ENCODE measurements around the gene PCSK5.
"Not testable (repeated sequence)": the region's sequence is repeated elsewhere in the genome, so short reads cannot be mapped to it uniquely, and the experiment has no call there.

The PCSK5 gene

DNA sequence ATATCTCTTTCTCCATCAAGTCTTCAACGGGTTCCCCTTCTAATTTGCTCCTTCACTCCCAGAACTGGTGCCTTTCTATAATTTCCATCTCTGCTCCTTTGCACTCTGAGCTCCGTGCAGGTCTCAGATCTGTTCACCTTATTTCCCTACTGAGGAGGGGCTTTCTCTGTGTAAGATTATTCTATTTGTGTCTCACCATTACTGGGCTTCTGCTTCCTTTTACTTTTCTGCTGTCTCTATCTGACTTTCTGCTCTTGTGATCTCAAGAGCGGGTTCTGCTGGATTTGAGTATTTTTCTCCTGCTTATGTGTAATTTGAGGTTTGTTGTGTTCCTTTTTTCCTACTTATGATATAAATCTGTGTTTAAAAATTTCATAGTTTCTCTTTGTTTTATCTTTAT, 117.5 kb downstream of the PCSK5 start:
- no peak for DNase-seq (ENCODE audit: low spot score)

DNA sequence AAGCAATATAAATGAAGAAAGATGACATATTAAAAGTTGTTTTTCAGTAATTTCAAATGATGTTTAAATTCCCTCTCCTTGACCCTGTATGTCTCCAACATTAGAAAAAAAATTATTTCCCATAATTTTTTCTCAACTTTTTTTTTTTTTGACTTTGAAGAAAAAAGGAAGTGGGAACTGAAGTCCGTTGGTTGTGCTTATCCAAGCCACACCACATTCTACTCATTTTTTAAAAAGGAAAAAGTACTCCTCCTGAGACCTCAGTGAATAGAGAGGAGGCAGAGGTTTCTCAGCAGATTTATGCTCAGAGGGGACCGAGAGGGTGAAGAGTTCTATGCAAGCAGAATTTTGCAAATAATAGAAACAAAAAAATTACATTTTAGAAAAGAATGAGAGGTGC, 123.3 kb downstream of the PCSK5 start:
- no peak for DNase-seq (ENCODE audit: low spot score)

DNA sequence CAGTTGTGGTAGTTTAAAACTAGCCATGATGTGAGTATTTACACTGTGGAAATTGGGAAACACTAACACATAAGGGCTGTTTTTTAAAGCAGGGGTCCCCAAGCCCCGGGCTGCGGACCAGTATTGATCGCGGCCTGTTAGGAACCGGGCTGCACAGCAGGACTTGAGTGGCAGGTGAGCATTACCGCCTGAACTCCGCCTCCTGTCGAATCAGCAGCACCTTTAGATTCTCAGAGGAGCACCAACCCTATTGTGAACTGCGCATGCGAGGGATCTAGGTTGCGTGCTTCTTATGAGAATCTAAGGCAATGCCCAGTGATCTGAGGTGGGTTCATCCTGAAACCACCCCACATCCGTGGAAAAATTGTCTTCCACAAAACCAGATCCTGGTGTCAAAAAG, 127.8 kb downstream of the PCSK5 start:
- DNase-seq (ENCODE audit: low spot score): peak; percentile 18

DNA sequence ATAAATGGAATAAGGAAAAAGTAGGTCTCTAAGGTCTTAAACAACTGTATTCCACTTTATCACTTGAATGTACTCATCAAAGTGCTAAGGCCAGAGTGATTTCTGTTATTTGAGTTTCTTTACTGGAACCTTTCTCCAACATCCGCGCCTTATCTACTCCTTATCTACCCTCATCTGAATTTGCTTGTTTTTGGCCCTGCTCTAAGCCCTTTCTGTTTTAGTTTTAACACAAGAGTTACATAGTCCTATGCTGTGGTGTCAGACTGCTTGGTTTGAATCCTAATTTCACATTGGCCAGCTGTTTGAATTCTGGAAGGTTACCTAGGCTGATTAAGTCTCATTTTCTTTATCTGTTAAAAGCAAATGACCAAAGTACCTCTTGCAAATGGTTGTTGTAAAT, 128.3 kb downstream of the PCSK5 start:
- DNase-seq (ENCODE audit: low spot score): peak; percentile 10

DNA sequence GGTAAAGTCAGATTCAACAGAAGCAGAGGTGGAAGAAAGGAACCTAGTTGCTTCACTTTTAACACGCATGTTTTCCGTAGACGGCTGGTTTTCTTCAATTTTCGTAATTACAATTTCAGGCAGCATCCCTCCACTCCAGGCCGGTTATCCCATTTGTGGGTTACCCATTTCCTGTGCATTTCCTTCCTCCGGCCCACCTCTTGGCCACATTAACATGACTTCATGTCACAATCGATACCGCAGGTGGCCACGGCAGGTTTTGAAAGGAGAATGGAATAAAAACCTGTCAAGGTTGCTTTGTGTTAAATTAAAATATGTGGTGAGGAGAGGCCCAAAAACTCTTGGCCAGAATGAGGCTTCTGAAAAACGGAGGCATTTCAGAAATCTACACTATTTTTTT, 130.2 kb downstream of the PCSK5 start:
- DNase-seq (ENCODE audit: low spot score): no peak

DNA sequence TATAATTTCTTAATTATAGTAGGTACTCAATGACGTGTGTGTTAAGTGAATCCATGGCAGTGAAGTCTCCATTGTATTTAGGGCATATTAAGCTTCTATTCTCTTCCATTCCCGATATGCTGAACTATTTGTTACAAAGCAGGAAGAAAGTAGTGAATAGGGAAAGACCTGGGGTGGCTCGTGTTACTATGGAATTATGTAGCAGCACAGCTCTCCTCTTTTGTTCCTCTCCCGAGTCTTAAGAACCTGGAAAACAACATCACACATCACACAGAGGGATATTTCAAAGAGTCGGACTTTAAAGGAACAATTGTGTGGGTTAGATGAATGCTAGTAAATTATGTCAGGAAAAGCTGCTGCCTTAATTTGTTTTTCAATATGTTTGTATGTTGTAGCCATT, 131.8 kb downstream of the PCSK5 start:
- DNase-seq (ENCODE audit: low spot score): no peak

DNA sequence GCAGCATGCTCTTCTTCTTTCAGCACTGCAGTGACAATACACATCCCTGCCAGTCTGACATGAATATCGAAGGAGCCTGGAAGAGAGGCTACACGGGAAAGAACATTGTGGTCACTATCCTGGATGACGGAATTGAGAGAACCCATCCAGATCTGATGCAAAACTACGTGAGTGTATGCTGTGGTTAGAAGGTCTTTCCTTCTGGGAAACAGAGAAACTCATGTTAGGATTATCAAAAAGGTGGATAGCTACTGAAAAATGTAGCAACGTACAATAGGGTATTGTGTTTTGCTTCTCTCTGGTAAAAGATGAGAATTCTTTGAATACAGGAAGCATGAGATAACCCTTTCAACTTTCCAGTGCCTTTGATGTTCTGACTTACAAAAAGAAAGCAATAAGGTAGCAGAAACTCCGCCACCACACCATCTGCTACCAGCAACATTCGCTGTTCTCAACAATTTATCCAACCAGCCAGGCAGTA, 133.3 kb downstream of the PCSK5 start:
- DNase-seq (ENCODE audit: low spot score): peak; percentile 78

DNA sequence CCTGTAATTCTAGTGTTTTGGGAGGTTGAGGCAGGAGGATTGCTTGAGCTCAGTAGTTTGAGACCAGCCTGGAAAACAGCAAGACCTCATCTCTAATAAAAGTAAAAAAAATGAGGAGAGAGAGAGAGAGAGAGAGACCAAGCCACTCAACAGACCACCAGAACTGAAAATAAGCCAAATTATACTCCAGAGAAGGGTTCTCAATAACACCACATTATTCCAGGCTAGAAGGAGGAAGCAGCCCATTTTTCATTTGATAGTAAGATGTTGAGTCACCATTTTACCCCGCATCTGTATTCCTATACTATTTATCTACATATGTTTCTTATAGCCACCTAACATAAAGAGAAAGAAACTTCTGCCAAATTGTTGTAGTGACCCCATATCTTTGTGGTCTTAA, 134.8 kb downstream of the PCSK5 start:
- DNase-seq (ENCODE audit: low spot score): no peak

DNA sequence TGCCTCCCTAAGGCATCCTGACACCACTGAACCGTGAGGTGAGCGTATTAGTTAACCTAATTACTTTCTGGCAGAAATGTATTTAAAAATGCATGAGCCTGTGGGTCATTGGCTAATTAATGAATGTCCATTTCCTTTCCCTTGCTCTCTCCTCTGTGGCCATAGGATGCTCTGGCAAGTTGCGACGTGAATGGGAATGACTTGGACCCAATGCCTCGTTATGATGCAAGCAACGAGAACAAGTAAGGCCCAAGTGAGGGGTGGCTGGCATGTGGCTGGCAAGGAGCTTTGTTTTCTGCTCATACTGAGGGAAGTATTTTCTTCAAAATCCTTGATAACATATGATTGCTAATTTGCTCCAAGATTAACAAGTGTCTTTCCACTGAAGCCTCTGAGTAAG, 136.3 kb downstream of the PCSK5 start:
- DNase-seq (ENCODE audit: low spot score): no peak

DNA sequence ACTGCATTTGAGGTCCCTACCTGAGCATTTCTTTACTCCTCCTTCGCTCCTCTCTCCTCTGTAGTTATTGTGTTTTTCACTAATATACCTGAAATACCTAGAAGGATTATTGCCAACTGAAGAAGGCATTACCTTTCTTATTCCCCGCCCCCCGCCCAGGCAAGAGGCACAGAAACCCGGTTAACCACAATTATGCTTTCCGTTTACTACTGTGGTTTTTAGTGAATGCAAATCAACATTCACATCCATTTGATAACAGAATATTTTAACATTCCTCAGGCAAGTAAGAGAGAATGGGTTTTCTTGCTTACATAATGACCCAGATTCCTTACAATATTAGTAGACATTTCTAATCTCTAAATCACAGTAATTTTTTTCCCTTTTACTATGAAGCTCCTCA, 136.9 kb downstream of the PCSK5 start:
- peak; percentile 55 for DNase-seq (ENCODE audit: low spot score)

DNA sequence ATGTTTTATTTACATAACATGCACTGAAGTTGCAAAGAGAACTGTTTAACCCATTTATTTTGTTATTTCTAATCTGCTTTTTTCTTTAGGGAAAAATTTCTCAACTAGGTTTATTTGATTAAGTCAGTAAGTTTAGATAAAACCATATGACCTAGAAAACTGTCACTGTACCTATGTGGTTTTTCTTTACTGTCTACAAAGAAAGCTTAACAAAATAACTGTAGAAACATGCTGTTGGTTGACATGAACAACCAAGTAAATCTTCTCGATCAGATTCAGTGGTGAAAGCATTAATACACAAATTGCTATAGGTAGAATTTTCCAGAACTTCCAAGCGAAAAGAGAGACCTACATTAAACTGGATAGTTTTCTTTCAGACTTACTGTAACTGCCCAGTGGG, 137.4 kb downstream of the PCSK5 start:
- no peak for DNase-seq (ENCODE audit: low spot score)

DNA sequence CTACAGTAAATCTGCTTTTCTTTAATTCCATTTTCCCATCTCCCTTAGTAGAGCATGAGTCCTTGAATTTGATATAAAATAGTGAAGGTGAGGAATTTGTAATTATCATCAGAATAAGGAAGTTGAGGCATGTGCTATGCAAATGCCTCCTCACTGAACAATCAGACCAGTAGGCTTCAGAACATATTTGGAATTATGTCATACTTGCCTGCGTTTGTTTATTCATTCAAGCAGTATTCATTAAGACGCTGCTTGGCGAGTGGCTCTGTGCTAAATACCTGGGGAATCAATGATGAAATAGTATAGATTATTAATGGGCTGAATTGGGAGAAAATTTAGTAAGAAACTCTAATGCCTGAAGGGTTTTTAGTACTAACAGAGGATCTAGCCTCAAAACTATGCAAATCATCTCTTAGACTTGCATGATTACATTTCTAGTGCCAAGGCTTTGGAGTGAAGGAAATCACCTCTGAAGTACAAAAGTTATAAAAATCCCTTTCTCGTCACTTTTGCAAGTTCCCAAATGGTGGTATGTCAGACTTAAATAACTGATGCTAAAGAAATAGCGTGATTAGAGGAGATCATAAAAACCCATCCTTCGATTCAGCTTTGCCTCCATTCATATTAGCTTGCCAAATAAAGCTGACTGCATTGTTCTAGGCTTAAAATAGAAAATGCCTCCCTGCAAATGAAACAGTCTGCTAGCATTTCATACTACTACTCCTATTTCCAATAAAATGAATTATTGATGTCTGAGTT, 141.7 kb downstream of the PCSK5 start:
- no peak for DNase-seq (ENCODE audit: low spot score)

DNA sequence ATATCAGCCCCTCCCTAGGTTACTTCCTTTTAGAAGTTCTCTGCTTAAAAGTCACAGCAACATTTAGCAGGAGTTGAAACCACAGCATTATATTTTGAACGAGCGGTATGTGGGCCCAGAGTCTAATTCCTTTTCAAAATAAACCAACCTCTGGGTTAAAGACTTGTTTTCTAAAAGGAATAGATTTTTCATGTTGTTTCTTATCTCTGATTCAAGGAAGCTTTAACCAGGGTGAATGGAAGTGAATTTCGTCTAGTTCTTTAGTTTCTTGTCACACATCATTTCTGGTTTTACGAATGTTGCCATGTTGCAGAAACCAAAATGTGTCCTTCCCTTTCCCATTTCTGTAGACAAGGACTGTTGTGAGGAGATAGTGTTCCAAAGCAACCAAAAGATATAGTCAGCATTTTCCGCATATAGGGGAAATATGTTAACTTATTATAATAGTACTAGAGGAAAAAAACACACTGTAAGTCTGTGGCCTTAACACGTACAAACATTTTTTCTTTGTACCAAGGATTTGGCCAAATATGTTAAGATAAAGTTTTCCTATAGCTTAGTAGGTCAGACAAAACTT, 142.4 kb downstream of the PCSK5 start:
- DNase-seq (ENCODE audit: low spot score): peak; percentile 16

DNA sequence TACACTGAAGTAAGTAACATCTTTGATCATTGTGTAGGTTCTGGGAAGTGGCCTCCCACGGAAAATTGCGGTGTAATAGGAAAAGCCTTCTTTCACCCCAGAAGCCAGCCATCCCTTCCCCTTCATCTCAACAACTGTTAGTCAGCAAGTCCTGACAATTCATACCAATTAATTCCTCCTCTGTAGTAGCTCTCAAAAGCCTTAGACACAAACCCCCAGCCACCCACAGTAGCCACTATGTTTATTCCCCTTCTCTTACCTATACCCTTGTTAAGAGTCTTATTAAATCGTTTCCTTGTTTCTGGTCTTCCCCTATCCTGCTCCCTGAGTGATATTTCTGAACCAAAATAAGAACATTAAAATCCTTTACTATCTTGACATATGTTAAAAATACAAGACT, 143.6 kb downstream of the PCSK5 start:
- DNase-seq (ENCODE audit: low spot score): no peak

DNA sequence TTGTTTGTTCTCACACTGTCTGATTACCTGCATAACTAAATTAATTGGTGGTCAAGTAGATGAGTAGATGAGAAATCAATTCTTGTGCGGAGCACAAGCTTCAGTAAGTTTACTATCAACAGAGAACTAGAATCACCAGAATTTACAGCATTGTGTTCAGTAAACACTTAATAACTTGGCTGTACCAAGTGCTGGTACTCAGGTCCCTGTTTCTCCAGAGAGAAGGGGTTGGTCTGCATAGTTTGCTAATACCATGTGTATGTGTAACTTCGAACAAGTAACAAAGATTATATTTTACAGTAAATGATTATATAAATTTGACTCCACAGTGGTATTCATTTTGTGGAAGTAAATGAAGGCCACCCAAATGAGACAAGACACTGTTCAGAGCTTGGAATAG, 146.3 kb downstream of the PCSK5 start:
- no peak for DNase-seq (ENCODE audit: low spot score)

DNA sequence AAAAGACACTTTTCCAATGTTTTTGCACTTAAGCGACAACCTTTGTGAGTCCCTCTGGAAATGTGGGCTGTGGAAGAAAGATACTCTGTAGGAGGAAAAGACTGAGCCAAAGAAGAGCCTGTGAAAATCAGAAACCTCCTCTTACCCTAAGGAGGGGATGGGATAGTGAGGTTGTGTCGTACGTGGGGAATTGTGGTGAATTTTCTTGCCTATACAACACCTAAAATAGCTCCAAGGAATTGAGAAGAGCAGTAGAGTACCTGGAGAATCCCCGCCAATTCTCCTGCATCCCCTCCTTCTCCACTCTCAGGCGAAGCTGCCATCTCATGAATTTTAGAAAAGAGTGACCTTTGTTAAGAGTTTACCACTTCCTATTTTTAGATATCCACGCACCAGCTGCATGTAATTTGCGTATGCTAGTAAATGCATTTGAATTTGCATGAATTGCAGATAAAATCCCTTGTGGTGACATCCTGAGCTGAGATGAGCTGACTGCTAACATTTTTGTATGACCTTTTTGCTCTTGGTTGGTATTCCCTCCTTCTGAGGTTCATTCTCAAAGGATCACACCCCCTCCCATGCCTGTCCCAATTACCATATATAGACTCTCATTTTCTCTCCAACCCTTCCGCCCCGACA, 147.2 kb downstream of the PCSK5 start:
- DNase-seq (ENCODE audit: low spot score): no peak

DNA sequence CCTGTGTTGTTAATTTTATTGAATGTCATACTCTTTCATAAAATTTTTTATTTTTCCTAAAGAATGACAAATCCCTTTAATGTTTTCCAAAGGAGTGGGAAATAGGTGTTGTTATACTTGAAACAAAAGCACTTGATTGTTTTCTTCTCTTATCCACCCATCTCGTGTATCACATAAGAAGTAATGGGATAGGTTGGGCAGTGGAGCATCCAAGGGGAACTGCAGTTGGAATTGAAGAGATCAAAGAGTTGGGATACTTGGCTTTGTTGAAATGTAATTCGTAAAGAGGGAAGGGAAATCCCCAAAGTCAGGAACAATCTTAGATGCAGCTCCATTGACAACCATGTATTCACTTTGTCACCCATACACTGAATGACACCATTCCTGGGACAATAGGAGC, 148.0 kb downstream of the PCSK5 start:
- no peak for DNase-seq (ENCODE audit: low spot score)

DNA sequence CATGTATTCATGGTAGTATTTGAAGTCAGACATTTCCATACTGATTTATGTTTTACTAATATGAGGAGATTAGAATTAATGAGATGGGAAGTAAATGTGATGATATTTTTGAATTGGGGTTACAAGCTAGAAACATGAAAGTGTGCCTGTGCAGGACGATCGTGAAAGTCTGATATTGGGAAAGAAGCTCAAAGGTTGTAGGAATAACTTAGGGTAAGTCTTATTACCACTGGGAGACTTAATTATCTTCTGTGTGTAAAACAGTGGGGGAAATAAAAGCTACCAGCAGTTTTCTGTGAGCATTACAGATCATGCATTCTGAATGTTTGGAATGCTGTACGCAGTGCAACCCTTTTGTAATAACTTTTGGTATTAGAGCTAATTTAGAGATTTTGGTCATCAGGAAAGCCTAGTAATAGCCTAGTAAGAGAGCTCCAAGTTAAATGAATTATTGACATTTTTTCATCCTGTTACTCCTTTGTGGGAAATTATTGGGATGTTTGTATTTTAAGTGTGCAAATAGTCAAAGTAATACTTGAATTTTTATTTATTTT, 153.9 kb downstream of the PCSK5 start:
- no peak for DNase-seq (ENCODE audit: low spot score)

DNA sequence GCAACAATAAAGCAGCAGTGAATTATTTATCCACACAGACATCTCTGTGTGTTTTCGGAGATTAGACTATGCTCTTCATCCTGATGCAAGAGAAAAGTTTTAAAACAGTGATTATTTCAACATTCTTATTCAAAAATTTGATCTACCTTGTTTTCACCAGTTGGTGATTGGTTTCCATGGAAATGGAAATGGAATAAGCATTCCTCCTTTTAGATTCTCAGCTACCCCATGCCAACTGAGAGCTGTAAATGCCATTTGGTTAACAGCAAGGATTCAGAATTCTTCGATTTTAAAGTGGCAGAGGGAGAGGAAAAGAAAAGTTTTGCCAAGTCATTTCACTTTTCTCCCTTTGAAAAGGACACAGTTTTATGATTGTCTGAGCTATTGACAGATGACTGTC, 154.7 kb downstream of the PCSK5 start:
- no peak for DNase-seq (ENCODE audit: low spot score)

DNA sequence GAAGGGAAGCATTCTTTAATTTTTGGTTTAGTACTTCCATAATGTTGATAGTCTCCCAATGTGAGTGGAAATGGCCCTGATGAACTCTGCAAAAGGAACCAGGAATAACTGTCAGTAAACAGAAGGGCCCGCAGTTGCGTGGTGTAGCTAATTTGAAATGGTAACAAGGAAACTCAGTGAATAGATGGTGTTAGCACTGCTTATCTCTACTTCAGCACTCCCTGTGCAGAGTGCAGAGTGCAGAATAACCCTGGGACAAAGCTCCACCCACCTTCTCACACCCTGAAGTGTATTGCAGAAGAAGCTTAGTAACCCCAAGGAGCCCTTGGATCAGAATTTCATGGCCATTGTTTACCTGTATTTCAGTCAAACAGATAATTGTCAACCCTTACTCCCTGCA, 158.9 kb downstream of the PCSK5 start:
- DNase-seq (ENCODE audit: low spot score): no peak

DNA sequence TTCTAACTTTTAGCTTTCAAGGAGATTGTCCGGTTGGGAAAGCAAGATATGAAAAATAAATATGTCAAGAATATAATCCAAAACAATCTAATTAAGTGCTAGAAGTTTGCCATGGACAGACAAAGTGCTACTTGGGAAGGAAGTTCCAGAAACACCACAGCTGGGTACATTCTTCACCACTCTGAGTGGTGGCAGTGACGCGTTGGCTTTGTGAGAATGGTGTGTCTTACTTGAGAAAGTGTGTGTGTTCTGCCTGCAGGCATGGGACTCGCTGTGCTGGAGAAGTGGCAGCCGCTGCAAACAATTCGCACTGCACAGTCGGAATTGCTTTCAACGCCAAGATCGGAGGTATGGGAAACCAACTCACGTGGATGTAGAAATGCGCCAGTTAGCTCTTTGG, 177.2 kb downstream of the PCSK5 start:
- DNase-seq (ENCODE audit: low spot score): no peak

DNA sequence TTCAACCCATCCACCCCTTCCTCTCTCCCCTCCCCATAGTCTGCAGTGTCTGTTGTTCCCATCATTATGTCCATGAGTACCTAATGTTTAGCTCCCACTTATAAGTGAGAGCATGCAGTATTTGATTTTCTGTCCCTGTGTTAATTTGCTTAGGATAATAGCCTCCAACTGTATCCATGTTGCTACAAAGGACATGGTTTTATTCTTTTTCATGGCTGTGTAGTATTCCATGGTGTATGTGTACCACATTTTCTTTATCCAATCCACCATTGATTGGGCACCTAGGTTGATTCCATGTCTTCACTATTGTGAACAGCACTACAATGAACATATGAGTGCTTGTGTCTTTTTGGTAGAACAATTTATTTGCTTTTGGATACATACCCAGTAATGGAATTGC, 187.1 kb downstream of the PCSK5 start:
- no peak for DNase-seq (ENCODE audit: low spot score)

DNA sequence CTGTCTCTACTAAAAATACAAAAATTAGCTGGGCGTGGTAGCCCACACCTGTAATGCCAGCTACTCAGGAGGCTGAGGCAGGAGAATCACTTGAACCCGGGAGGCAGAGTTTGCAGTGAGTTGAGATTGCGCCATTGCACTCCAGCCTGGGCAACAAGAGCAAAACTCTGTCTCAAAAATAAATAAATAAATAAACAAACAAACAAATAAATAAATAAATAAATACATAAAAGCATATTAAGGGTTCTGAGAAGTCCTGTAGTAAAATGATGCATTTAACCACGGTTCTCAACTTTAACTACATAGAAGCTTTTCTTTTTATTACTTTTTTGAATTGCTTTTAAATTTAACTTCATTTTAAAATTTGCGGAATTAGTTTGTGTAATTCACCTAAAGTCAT, 190.8 kb downstream of the PCSK5 start:
- not testable (repeated sequence) for DNase-seq (ENCODE audit: low spot score)

Data from CD4-positive, alpha-beta T cell treated with Interleukin-6 at 100 ng/mL for 8 hours (primary cell).